ENCODE measurements around the gene CNNM3.
"Not testable (repeated sequence)": the region's sequence is repeated elsewhere in the genome, so short reads cannot be mapped to it uniquely, and the experiment has no call there.

The CNNM3 gene

GRCh38 chr2:96800061-96801004 lies 15.7 kb upstream of the CNNM3 start:
- DNase-seq: no peak

GRCh38 chr2:96801005-96801785 lies 14.9 kb upstream of the CNNM3 start:
- DNase-seq: peak; percentile 83

- DNase-seq: peak; percentile 44
These were observed 14.1 kb upstream of the CNNM3 start for GRCh38 chr2:96801786-96802595.

GRCh38 chr2:96802721-96803120 lies 13.3 kb upstream of the CNNM3 start:
- no peak for DNase-seq

GRCh38 chr2:96804986-96805385 lies 11.1 kb upstream of the CNNM3 start:
- DNase-seq: no peak

GRCh38 chr2:96805946-96806345 lies 10.1 kb upstream of the CNNM3 start:
- DNase-seq: not testable (repeated sequence)

- no peak for DNase-seq
These were observed 9.5 kb upstream of the CNNM3 start for GRCh38 chr2:96806468-96807126.

- DNase-seq: no peak
These were observed 9.0 kb upstream of the CNNM3 start for GRCh38 chr2:96807127-96807471.

- no peak for DNase-seq
These were observed 7.8 kb upstream of the CNNM3 start for GRCh38 chr2:96808176-96808837.

GRCh38 chr2:96809216-96809882 lies 6.7 kb upstream of the CNNM3 start:
- no peak for DNase-seq

GRCh38 chr2:96809951-96810782 lies 5.9 kb upstream of the CNNM3 start:
- no peak for DNase-seq

GRCh38 chr2:96810783-96811192 lies 5.3 kb upstream of the CNNM3 start:
- no peak for DNase-seq

- no peak for DNase-seq
These were observed 4.2 kb upstream of the CNNM3 start for GRCh38 chr2:96811917-96812316.

- no peak for DNase-seq
These were observed 2.4 kb upstream of the CNNM3 start for GRCh38 chr2:96813656-96814055.

- peak; percentile 52 for DNase-seq
These were observed 542 bp upstream of the CNNM3 start for GRCh38 chr2:96815326-96816126.

- peak; percentile 36 for DNase-seq
These were observed 1.0 kb downstream of the CNNM3 start for GRCh38 chr2:96816836-96817702.

GRCh38 chr2:96817882-96818281 lies 1.8 kb downstream of the CNNM3 start:
- no peak for DNase-seq

GRCh38 chr2:96819128-96819875 lies 3.2 kb downstream of the CNNM3 start:
- no peak for DNase-seq

Data from stimulated activated CD8-positive, alpha-beta memory T cell treated with anti-CD3 and anti-CD28 coated beads, Interleukin-4, amount 100 ng/mL, for 48 hours (primary cell).